HUES48 (cell line): ENCODE measurements around the gene LRP1B.

ENCODE experiments used
- H3K27ac ChIP-seq: one replicate; pipeline ENCODE4 v1.7.0; 2013; ENCODE audit warnings: low read depth, low read length, inconsistent platforms
- H3K27me3 ChIP-seq: 2 replicates; pipeline ENCODE4 v1.6.1; 2013; ENCODE audit warnings: mild to moderate bottlenecking, low read length; ENCODE audit not compliant: control insufficient read depth, insufficient read depth
- H3K36me3 ChIP-seq: 2 replicates; pipeline ENCODE4 v1.6.1; 2013; ENCODE audit warnings: low read length; ENCODE audit not compliant: control insufficient read depth, insufficient read depth
- H3K4me1 ChIP-seq: 2 replicates; pipeline ENCODE4 v1.6.1; 2013; ENCODE audit warnings: mild to moderate bottlenecking, low read length; ENCODE audit not compliant: control insufficient read depth, insufficient read depth
- H3K4me3 ChIP-seq: 2 replicates; pipeline ENCODE4 v1.5.1; 2013; ENCODE audit warnings: mild to moderate bottlenecking, low read depth, low read length
- H3K9ac ChIP-seq: 2 replicates; pipeline ENCODE4 v1.6.1; 2013; ENCODE audit warnings: mild to moderate bottlenecking, low read depth, low read length, moderate library complexity
- H3K9me3 ChIP-seq: 2 replicates; pipeline ENCODE4 v1.6.1; 2013; ENCODE audit warnings: low read length; ENCODE audit not compliant: control insufficient read depth, insufficient read depth

LRP1B gene

GRCh38 chr2:140801311-140801710, 1329.5 kb downstream of the LRP1B start:
- H3K27me3 ChIP-seq: no peaks in the 10 kb centered on the region
- no peak overlapping the region for H3K27ac ChIP-seq
- no peaks in the 10 kb centered on the region for H3K36me3 ChIP-seq
- H3K9me3 ChIP-seq: no peaks in the 10 kb centered on the region
- no peak overlapping the region for H3K9ac ChIP-seq
- H3K4me1 ChIP-seq: no peaks in the 10 kb centered on the region
- no peak overlapping the region for H3K4me3 ChIP-seq

GRCh38 chr2:140797718-140798117, 1333.1 kb downstream of the LRP1B start:
- no peak overlapping the region for H3K27ac ChIP-seq
- no peaks in the 10 kb centered on the region for H3K9me3 ChIP-seq
- no peak overlapping the region for H3K9ac ChIP-seq
- H3K36me3 ChIP-seq: no peaks in the 10 kb centered on the region
- H3K4me1 ChIP-seq: no peaks in the 10 kb centered on the region
- no peaks in the 10 kb centered on the region for H3K27me3 ChIP-seq
- H3K4me3 ChIP-seq: no peak overlapping the region

GRCh38 chr2:140791802-140792201, 1339.0 kb downstream of the LRP1B start:
- Histone ChIP-seq H3K9ac (no peak overlapping the region), H3K36me3 (no peaks in the 10 kb centered on the region), H3K4me3 (no peak overlapping the region), H3K9me3 (no peaks in the 10 kb centered on the region), H3K4me1 (0 out of 2 replicates have a peak, but pooled peaks cover 2% of the 10 kb centered on the region), H3K27ac (no peak overlapping the region), H3K27me3 (no peaks in the 10 kb centered on the region)

GRCh38 chr2:140786585-140786984, 1344.2 kb downstream of the LRP1B start:
- Histone ChIP-seq H3K27ac (peak overlapping the region; percentile 32), H3K9ac (no peak overlapping the region), H3K27me3 (no peaks in the 10 kb centered on the region), H3K4me3 (no peak overlapping the region), H3K4me1 (peaks cover 11% of the 10 kb centered on the region), H3K36me3 (no peaks in the 10 kb centered on the region), H3K9me3 (no peaks in the 10 kb centered on the region)

- Histone ChIP-seq H3K36me3 (no peaks in the 10 kb centered on the region), H3K4me1 (no peaks in the 10 kb centered on the region), H3K9me3 (no peaks in the 10 kb centered on the region), H3K4me3 (no peak overlapping the region), H3K27ac (no peak overlapping the region), H3K9ac (no peak overlapping the region), H3K27me3 (no peaks in the 10 kb centered on the region)
Measured at GRCh38 chr2:140775411-140775810, 1355.4 kb downstream of the LRP1B start.

- Histone ChIP-seq H3K27ac (no peak overlapping the region), H3K36me3 (no peaks in the 10 kb centered on the region), H3K9me3 (no peaks in the 10 kb centered on the region), H3K9ac (no peak overlapping the region), H3K4me1 (no peaks in the 10 kb centered on the region), H3K4me3 (no peak overlapping the region), H3K27me3 (no peaks in the 10 kb centered on the region)
Measured at GRCh38 chr2:140770645-140771044, 1360.2 kb downstream of the LRP1B start.

GRCh38 chr2:140761807-140762206, 1369.0 kb downstream of the LRP1B start:
- Histone ChIP-seq H3K9ac (no peak overlapping the region), H3K36me3 (no peaks in the 10 kb centered on the region), H3K4me3 (no peak overlapping the region), H3K27ac (no peak overlapping the region), H3K27me3 (no peaks in the 10 kb centered on the region), H3K9me3 (no peaks in the 10 kb centered on the region), H3K4me1 (no peaks in the 10 kb centered on the region)

GRCh38 chr2:140759426-140760156, 1371.2 kb downstream of the LRP1B start:
- no peaks in the 10 kb centered on the region for H3K27me3 ChIP-seq
- H3K9ac ChIP-seq: no peak overlapping the region
- H3K36me3 ChIP-seq: no peaks in the 10 kb centered on the region
- no peak overlapping the region for H3K4me3 ChIP-seq
- no peaks in the 10 kb centered on the region for H3K9me3 ChIP-seq
- no peak overlapping the region for H3K27ac ChIP-seq
- H3K4me1 ChIP-seq: no peaks in the 10 kb centered on the region

GRCh38 chr2:140747665-140748064, 1383.2 kb downstream of the LRP1B start:
- H3K9ac ChIP-seq: no peak overlapping the region
- H3K27me3 ChIP-seq: no peaks in the 10 kb centered on the region
- no peaks in the 10 kb centered on the region for H3K4me1 ChIP-seq
- H3K36me3 ChIP-seq: no peaks in the 10 kb centered on the region
- H3K9me3 ChIP-seq: no peaks in the 10 kb centered on the region
- H3K4me3 ChIP-seq: no peak overlapping the region
- no peak overlapping the region for H3K27ac ChIP-seq

GRCh38 chr2:140747090-140747489, 1383.7 kb downstream of the LRP1B start:
- H3K36me3 ChIP-seq: no peaks in the 10 kb centered on the region
- no peak overlapping the region for H3K27ac ChIP-seq
- H3K4me3 ChIP-seq: no peak overlapping the region
- H3K9ac ChIP-seq: no peak overlapping the region
- no peaks in the 10 kb centered on the region for H3K27me3 ChIP-seq
- H3K9me3 ChIP-seq: no peaks in the 10 kb centered on the region
- no peaks in the 10 kb centered on the region for H3K4me1 ChIP-seq

GRCh38 chr2:140744379-140744778, 1386.4 kb downstream of the LRP1B start:
- Histone ChIP-seq H3K36me3 (no peaks in the 10 kb centered on the region), H3K4me3 (no peak overlapping the region), H3K4me1 (no peaks in the 10 kb centered on the region), H3K27me3 (no peaks in the 10 kb centered on the region), H3K9me3 (no peaks in the 10 kb centered on the region), H3K9ac (no peak overlapping the region), H3K27ac (no peak overlapping the region)
